ENCODE data around the gene CD209.

The CD209 gene

GRCh38 chr19:7739211-7739755 lies 8.1 kb downstream of the CD209 start:
- DNase-seq (ENCODE audit: low read depth in 2 of 3, low spot score in 2 of 3), result no peak

- no peak for DNase-seq (ENCODE audit: low read depth in 2 of 3, low spot score in 2 of 3)
Observed at GRCh38 chr19:7738023-7738422, 9.3 kb downstream of the CD209 start.

- no peak for DNase-seq (ENCODE audit: low read depth in 2 of 3, low spot score in 2 of 3)
Observed at GRCh38 chr19:7737215-7737614, 10.1 kb downstream of the CD209 start.

- DNase-seq (ENCODE audit: low read depth in 2 of 3, low spot score in 2 of 3), result no peak
Observed at GRCh38 chr19:7736148-7736547, 11.2 kb downstream of the CD209 start.

GRCh38 chr19:7734220-7735203 lies 12.8 kb downstream of the CD209 start:
- no peak for DNase-seq (ENCODE audit: low read depth in 2 of 3, low spot score in 2 of 3)

GRCh38 chr19:7733376-7733775 lies 14.0 kb downstream of the CD209 start:
- no peak for DNase-seq (ENCODE audit: low read depth in 2 of 3, low spot score in 2 of 3)

- DNase-seq (ENCODE audit: low read depth in 2 of 3, low spot score in 2 of 3), result no peak
Observed at GRCh38 chr19:7732045-7732444, 15.3 kb downstream of the CD209 start, which contains the start of gene CLEC4G. Gene CLEC4G (minus strand): TSS chr19:7732110. CDS start chr19:7732102, 8 bp downstream.

GRCh38 chr19:7731615-7732014 lies 15.7 kb downstream of the CD209 start:
- DNase-seq (ENCODE audit: low read depth in 2 of 3, low spot score in 2 of 3), result no peak

- no peak for DNase-seq (ENCODE audit: low read depth in 2 of 3, low spot score in 2 of 3)
Observed at GRCh38 chr19:7731218-7731595, 16.1 kb downstream of the CD209 start.

- DNase-seq (ENCODE audit: low read depth in 2 of 3, low spot score in 2 of 3), result no peak
Observed at GRCh38 chr19:7730286-7731217, 16.8 kb downstream of the CD209 start.

GRCh38 chr19:7729831-7730285 lies 17.5 kb downstream of the CD209 start:
- DNase-seq (ENCODE audit: low read depth in 2 of 3, low spot score in 2 of 3), result no peak

GRCh38 chr19:7729211-7729610 lies 18.1 kb downstream of the CD209 start:
- DNase-seq (ENCODE audit: low read depth in 2 of 3, low spot score in 2 of 3), result no peak

GRCh38 chr19:7725791-7726190 lies 21.5 kb downstream of the CD209 start:
- no peak for DNase-seq (ENCODE audit: low read depth in 2 of 3, low spot score in 2 of 3)

- DNase-seq (ENCODE audit: low read depth in 2 of 3, low spot score in 2 of 3), result no peak
Observed at GRCh38 chr19:7722231-7722651, 25.1 kb downstream of the CD209 start.

GRCh38 chr19:7720351-7720750 lies 27.0 kb downstream of the CD209 start:
- no peak for DNase-seq (ENCODE audit: low read depth in 2 of 3, low spot score in 2 of 3)

- no peak for DNase-seq (ENCODE audit: low read depth in 2 of 3, low spot score in 2 of 3)
Observed at GRCh38 chr19:7718668-7719067, 28.7 kb downstream of the CD209 start.

GRCh38 chr19:7716762-7717161 lies 30.6 kb downstream of the CD209 start:
- DNase-seq (ENCODE audit: low read depth in 2 of 3, low spot score in 2 of 3), result no peak

GRCh38 chr19:7715671-7716070 lies 31.7 kb downstream of the CD209 start:
- DNase-seq (ENCODE audit: low read depth in 2 of 3, low spot score in 2 of 3), result no peak

- DNase-seq (ENCODE audit: low read depth in 2 of 3, low spot score in 2 of 3), result no peak
Observed at GRCh38 chr19:7710616-7711015, 36.7 kb downstream of the CD209 start.

GRCh38 chr19:7709932-7710460 lies 37.3 kb downstream of the CD209 start:
- no peak for DNase-seq (ENCODE audit: low read depth in 2 of 3, low spot score in 2 of 3)

GRCh38 chr19:7706955-7707456 lies 40.3 kb downstream of the CD209 start:
- DNase-seq (ENCODE audit: low read depth in 2 of 3, low spot score in 2 of 3), result no peak
